ENCODE data around the gene ACAA1.
"Not testable (repeated sequence)": the region's sequence is repeated elsewhere in the genome, so short reads cannot be mapped to it uniquely, and the experiment has no call there.

The ACAA1 gene

GRCh38 chr3:38082296-38082695, 54.6 kb downstream of the ACAA1 start:
- WGBS: 95% methylated on average over 12 of the region's 16 CpGs
- not testable (repeated sequence) for H3K9me3 ChIP-seq (ENCODE audit: insufficient read depth, low read depth, low read length); H3K4me1 ChIP-seq (ENCODE audit: insufficient read depth, low read length); H3K9ac ChIP-seq (ENCODE audit: low read depth, low read length); H3K4me3 ChIP-seq (ENCODE audit: low read length); H3K27me3 ChIP-seq (ENCODE audit: insufficient read depth, low read length); H3K36me3 ChIP-seq (ENCODE audit: insufficient read depth, low read length); H3K27ac ChIP-seq (ENCODE audit: low read depth, low read length)

GRCh38 chr3:38077073-38077472, 59.9 kb downstream of the ACAA1 start:
- H3K27me3 ChIP-seq (ENCODE audit: insufficient read depth, low read length); H3K4me1 ChIP-seq (ENCODE audit: insufficient read depth, low read length); H3K4me3 ChIP-seq (ENCODE audit: low read length); H3K9me3 ChIP-seq (ENCODE audit: insufficient read depth, low read depth, low read length); H3K9ac ChIP-seq (ENCODE audit: low read depth, low read length); H3K27ac ChIP-seq (ENCODE audit: low read depth, low read length); H3K36me3 ChIP-seq (ENCODE audit: insufficient read depth, low read length): not testable (repeated sequence)
- WGBS: 91% methylated on average over 1 of the region's 3 CpGs

Data from HUES64 (cell line).